GM18498 (cell line): ENCODE results near the gene ARHGAP26.
A peak's percentile ranks its signal among the peaks of the same experiment; 100 is the strongest.
"Not testable (repeated sequence)": the region's sequence is repeated elsewhere in the genome, so short reads cannot be mapped to it uniquely, and the experiment has no call there.

Source experiments
- ATAC-seq: cut with Tn5 transposase; IDR thresholded peaks from one replicate; pipeline ENCODE4 v1.9.1; 2021; ENCODE audit warnings: mild to moderate bottlenecking, moderate library complexity; ENCODE audit not compliant: unreplicated experiment

The ARHGAP26 gene

DNA sequence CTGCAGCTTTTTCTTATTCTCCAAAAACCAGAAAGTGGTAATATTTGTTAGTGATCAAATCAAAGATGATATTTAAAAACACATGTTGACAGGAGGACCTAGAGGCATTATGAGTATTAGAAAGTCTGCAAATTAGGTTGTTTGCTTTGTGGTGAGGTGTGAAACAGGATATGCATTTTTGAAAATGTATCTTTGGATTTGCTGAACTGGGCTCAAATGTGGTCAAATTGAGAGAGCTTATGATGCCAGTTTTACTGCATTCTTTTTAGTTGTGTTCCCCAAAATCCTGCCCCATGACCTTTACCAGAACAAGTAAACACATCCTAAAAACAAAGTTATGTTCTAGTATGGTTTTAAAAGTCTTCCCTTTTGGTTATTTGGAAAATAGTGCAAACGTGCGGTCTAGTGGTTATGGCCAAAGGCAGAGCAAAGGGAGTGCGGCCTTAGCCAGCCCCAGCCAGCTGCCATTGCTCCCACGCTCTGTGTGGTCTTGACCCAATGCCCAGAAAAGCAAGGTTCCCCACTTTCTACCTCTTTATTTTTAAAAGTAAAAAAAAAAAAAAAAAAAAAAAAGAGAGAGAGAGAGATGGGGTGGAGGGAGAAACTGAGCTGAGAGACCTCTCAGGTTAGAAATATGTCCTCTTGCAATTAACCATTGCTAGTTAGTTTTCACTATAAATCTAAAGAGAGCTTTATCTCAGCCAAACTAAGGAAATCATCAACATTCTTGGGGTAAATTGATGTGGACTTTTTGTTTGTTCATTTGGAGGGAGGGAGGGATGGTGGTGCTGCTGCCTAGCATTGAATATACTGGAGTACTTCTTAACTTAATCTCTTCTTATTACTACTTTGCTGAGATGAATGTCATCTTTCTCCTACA lies 176.6 kb downstream of the ARHGAP26 start:
- ATAC-seq, result no peak

DNA sequence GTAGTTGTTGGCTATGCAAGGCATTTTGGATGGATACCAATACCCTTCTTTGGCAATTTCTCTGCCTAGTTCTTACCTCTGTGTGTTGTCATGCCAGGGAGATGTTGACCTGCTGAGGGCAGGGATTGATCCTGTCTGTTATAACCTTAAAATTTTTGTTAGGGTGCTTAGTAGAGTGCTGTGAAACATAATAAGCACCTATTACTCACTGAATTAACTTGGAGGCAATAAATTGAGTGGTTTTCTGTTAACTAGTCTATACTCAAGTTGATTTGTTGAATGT lies 177.2 kb downstream of the ARHGAP26 start:
- ATAC-seq, result no peak

DNA sequence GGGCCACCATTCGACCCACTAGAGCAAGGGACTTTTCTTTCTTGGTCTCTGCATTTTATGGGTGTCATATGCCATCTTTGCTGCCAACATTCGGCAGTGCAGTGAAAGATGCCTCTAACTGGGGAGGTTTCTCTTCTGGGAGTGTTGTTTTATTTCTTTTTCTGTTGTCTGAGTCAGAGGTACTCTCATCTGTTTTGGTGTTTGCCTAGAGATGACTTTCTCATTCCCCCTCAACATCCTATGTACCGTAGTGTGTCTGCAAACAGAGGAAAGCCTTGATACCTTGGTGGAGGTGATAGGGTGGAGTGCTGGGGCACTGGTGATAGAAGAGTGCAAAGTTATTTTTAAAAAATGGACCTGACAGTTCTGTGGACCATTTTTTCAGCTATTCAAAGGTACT lies 182.1 kb downstream of the ARHGAP26 start:
- no peak for ATAC-seq

DNA sequence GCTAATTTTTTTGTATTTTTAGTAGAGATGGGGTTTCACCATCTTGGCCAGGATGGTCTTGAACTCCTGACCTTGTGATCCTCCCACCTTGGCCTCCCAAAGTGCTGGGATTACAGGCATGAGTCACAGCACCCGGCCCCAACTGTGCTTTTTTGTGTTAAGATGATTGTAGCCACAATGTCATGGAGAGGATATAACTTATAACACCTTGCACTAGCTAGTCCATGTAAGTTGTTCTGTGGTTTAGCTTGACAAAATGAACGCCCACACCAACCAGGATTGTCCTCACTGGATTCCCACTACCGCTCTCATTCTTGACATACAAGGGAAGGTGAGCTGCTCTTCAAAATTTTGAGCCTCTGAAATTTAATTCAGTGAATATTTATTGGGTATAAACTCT lies 182.7 kb downstream of the ARHGAP26 start:
- ATAC-seq, result not testable (repeated sequence)

DNA sequence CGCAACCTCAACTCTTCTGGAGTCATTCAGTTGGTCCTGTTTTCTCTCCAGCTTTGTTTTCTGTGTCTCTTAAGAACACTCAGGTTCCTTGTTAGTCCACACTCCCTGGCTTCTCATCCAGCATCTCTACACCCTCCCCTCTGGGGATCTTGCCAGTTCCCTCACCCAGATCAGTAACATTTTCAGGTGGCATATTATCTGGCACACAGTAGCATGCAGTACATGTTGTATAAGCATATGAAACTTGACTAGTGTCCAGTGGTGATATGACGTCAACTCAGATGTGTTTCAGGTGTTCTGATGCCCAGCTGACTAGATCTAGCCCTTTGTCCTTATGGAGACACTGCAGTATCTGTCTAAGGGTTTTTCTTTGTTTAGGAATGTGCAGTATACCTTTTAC lies 184.3 kb downstream of the ARHGAP26 start:
- no peak for ATAC-seq

DNA sequence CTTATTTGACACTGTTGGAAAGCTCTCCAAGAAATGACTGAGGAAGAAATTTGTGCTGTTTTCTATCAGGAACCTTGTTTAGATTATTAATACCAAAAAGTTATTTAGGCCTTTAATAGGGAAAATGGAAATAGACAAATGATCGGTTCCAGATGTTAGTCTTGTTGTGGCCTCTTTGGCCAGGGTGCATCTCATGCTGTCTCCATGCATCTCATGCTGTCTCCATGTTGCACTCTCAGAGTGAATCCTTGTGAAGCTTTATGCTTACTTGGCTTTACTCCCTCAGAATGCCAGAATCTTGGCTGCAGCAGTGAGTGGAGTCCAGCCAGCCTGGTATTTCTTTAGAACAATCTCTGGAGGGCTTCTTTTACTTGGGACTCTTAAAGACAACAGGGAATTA lies 185.5 kb downstream of the ARHGAP26 start:
- ATAC-seq, result no peak

DNA sequence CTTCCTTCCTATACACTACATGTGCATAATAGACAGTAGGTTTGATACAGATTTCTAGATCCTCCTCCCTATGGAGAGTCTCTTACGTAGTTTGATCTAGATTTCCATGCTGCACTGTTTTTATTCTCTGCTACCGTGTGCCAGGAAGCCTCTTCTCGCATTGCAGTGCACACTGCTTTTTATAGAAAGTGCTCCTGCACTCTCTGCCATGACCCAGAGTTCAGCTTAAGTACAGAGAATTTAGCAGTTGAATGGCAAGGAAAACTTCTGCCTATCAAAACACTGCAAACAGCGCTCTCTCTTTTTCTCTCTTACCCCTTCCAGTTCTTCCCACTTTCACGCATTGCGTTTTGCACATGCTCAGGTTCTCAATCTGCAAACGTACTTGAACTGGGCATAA lies 187.4 kb downstream of the ARHGAP26 start:
- ATAC-seq, result no peak

DNA sequence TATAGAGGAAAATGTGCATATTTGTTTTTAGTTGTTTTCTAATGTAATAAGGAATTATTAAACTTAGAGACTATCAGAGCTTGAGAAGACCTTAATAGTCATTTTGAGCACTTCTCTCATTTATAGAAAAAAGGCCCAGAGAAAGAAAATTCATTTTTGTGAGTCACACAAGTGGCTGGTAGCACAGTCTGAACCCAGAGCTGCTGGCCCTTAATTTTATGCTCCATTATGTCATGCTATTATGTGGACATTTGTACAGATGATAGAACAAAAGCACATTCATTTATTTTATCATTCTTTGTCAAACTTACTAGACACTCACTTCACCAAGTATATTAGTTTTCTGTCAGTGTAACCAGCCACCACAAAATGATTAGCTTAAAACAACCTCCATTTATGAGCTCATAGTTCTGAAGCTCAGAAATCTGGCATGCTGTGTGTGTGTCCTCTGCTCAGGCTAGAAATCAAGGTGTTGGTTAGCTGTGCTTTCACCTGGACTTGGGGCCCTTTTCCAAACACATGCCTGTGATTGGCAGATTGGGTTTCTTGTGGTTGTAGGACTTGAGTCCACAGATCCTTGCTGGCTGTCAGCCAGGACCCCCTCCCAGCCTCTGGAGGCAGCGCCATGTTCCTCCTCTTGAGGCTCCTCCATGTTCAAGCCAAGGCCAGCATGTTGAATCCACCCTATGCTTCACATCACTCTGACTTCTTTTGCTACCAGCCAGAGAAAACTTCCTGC lies 188.9 kb downstream of the ARHGAP26 start:
- peak; percentile 27 for ATAC-seq

DNA sequence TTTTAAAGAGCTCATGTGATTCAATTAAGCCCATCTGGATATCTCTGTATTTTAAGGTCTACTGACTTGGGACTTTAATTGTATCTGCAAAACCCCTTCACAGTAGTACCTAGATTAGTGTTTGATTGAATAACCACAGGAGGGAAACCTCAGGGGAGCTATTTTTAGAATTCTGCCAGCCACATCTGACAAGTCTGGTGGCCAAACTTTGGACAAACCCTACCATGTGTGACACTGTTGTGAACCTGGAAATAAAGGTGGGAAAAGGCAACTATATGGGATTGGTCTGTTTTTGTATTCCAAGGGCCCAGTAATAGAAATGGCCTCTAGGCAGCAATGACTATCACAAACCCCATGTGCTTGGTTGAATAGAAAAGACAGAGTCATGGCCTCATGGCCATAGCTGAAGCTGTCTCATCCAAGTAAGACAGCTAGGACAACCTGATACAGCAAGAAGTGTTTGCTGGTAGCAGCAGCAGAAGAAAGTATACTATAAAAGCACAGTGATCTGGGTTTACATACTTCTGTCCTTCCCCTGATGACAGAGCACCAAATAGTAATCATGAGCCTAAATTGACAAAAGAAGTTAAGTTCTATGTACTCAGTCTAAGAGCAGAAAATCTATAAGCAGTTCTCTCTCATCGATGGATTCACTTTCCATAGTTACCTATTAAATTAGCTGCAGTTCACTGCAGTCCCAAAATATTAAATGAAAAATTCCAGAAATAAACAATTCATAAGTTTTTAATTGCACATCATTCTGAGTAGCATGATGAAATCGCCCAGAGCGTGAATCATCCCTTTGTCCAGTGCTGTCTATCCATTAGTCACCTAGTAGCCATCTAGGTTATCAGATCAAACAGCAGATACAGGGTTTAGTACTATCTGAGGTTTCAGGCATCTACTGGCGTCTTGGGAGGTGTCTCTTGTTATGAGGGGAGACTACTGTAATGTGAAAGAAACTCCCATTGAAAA lies 189.8 kb downstream of the ARHGAP26 start:
- peak; percentile 53 for ATAC-seq

DNA sequence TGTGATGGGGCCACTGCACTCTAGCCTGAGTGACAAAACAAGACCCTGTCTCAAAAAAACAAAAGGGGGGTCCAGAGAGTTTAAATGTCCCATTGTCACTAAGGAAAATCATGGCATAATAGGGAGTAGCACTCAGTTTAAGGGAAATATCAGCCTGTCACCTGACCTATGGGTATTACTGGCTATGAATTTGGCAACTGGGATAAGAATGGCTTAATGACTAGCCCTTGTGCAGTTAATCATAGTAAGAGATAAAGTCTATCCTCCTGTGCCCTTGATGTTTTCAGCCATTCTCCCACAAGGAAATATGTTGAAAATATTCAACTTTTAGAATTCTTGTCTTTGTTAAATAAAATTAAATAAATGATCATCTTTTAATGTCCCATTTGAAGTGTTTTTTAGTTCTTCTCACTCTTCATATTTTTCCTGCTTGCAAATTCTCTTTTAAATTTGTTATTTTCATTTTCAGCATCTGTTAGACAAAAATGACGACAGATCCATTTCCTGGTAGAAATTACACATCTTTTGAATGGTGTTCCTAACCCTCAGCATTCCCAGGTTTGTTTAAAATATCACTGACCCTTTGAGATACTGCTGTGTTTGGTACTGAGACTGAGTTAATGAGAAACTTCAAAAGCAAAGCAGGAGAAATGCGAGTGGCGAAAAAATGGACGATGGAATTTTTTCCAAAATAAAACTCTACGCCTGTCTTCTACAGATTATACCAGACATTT lies 191.4 kb downstream of the ARHGAP26 start:
- no peak for ATAC-seq

DNA sequence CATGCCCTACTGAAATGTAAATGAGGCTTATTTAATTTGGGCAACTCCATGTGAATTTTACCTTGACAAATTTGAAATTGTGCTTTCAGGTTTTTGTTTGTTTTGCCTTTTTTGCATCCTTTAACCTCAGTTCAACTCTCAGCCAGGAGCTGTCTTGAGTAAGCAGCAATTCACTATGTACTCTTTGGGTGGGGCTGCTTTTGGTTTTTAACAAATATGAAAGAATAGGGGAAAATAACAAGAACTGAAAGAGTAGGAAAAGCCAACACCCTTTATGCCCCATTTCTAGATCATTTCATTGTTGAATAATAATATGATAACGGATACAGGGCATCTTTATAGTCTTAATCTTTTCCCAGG lies 192.0 kb downstream of the ARHGAP26 start:
- ATAC-seq, result no peak

DNA sequence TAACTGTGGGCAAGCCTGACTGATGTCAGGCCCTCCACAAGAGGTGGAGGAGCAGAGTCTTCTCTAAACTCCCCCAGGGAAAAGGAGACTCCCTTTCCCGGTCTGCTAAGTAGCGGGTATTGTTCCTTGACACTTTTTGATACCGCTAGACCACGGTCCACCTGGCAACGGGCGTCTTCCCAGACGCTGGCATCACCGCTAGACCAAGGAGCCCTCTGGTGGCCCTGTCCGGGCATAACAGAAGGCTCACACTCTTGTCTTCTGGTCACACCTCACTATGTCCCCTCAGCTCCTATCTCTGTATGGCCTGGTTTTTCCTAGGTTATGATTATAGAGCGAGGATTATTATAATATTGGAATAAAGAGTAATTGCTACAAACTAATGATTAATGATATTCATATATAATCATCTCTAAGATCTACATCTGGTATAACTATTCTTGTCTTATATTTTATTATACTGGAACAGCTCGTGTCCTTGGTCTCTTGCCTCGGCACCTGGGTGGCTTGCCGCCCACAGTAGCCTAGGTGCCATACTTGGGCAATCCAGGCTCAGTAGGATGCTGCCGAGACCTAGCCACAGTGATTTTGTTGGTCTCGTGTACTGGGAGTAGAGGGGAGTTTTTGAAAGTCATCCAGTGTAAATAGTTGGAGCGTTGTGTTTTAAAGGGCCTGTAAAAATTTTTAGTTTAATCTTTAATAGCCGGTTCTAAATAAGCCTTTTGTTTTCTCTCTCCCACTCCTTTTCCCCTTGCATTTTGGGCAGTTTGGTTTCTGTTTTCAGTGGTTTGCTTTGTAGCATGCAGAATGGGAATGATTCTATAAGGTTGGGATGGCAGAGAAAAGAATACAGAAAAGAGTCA lies 195.3 kb downstream of the ARHGAP26 start:
- ATAC-seq, result not testable (repeated sequence)

DNA sequence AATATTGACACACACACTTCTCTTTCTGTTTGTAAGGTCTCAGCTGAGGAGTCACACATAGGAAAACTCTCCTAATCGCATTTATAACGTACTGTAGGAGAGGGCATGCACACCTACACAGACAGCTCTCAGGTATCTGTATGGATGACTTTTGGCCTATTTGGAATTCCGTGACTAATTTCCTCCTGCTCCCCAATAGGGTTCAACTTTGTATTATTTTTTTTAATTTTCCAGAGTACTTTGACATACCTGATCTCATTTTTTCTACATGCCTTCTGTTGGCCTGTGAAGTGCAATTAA lies 195.9 kb downstream of the ARHGAP26 start:
- no peak for ATAC-seq

DNA sequence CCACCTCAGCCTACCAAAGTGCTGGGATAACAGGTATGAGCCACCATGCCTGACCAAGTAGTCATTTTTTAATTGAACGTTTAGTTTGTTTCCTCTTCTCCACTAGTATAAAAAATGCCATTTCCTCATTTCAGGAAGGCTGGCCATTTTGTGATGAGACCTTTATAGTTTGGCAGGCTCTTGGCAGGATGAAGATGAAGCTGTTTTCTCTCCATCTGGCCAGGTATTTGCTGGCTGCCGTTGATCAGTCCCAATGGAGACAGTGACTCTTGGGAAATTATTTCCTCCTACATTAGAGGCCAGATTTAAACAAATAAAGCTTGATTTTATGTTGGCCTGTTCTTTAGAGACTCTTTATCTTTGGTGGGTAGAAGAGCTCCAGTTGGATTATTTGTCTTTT lies 199.0 kb downstream of the ARHGAP26 start:
- no peak for ATAC-seq

DNA sequence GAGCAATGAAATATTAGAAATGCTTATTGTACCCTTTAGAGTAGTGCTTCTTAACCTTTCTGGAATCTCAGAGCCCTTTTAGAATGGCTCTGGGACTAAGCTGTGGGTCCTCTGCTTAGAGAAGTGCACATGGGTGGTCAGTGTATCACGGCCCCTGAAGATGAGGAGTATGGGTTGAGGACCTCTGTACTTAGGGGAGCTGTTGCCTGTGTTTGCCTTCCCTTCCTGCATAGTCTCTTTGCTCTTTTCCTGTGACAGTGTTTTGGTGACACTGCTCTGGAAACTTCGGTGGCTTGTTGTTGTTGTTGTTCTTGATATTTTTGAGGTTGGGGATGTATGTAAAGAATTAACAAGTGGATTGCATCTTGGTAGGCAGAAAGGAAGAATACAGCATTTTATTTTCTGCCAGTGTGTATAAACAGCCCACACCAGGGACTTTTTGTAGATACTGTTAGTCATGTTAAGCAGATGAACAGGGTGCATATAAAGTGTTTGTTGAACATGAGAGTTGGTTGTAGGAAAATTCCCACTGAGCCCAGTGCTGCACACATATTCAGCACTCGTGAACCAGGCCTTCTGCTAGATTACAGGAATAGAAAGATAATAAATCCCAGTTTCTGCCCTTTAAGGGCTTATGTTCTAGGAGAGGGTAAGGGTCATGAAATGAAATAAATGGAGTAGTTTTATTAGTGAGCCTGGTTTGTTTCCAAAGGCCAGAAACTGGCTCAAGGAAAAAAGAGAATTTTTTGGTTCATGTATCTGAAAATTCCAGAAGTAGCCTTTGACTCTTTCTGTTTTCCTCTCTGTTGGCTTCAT lies 199.7 kb downstream of the ARHGAP26 start:
- no peak for ATAC-seq

DNA sequence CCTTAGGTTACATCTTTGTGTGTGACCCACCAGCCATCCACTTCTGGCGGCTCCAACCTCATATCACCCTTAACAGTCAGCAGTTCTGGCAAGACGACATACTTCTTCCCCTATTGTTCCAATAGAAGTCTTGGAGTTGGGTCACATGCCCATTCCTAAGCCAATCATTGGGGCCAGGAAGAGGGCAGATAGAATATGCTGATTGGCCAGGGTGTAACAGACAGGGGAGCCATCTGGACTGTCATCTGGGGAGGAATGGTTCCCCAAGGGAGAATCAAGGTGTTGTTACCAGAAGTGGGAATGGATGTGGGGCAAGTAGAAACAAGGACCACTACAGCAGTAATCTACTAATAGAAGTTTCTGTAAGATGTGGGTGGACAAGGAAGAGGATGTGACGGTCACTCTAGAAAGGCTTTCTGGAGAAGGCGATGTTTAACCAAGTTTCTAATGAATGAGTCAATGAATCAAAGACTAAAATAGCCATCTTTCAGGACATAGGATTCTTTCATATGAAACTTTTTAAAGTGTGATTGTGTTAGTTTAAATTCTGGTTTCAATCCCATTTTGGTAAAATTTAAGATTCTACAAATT lies 200.4 kb downstream of the ARHGAP26 start:
- no peak for ATAC-seq

DNA sequence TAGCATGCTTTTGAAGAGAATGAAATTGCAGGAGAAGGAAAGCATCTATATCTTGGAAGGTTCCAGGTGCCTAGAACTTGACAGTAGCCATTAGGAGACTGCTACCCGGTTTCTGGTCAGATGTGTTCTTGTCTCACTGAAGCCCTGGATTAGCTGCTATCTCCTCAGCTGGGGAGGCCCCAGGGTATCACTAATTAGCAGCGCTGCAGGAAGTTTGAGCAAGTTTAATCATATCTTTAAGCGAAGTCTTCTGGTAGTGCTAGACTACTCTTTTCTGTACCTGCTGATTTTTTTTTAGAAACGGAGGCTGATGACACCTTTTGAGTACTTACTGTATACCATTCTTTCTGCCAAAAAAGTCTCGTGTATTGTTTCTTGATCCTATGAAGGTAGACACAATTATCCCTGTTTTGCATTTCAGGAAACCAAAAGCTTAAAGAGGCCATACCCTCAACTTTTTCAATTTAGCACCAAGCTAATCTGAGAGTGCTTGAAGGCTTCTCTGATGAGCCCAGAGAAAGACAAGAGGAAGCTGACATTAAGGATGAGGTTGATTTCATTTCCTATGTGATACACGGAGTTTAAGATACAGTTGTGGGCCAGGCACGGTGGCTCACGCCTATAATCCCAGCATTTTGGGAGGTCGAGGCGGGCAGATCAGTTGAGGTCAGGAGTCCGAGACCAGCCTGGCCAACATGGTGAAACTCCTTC lies 201.3 kb downstream of the ARHGAP26 start:
- ATAC-seq, result peak; percentile 48

DNA sequence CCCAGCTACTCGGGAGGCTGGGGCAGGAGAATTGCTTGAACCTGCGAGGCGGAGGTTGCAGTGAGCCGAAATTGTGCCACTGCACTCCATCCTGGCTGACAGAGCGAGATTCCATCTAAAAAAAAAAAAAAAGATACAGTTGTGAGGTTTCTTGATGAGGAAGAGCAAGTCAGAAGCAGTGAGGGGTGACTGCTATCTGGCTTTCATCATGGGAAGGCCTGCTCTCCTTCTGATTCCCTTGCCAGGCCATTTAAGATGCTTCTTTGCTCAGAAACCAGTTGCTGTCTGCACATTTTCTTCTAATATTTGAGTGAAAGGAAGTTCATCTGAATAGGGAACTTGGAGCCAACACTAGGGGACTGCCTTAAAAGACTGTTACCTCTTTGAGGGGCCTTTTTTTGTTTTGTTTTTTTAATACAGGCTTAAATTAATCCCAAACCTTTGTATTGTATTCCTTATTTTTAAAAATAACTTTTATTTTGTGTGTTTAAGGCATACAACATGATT lies 201.9 kb downstream of the ARHGAP26 start:
- no peak for ATAC-seq
